Measurements from ENCODE around the gene PCDHGC3. TPM values are rescaled to one million over a fixed set of nuclear protein-coding genes. Genes with fewer than 3 reads are reported as not detected.

PCDHGC3 gene
- total and polyA plus RNA-seq, 2 of the 8 experiments (the other 6 are each of a cell fraction or from before 2014, with no cell fraction given), result 4.7 to 18.6 TPM

DNA sequence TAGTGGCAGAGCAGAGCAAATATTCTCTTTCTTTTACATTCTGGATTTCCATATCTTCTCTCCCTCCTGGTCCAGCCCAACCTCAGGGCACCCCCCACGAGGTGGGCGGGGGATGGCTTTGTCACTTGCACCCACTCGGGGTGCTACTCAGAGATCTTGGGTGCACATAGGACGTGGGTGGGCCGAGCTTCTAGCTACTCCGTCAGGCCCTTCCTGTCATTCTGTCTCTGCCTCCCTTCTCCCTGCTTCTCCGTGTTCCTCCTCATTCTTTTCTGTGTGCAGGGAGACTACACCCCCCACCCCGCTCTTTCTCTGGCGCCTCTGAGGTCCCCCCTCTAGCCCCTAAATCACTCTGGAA is 32.7 kb downstream of the PCDHGC3 start:
- Histone ChIP-seq H3K4me3 (ENCODE audit: extremely low read depth in 1 of 4, insufficient read depth in 2 of 4, low read depth in 3 of 4, low read length in 4 of 4) (peak overlapping the region in 3 of 4 experiments; percentile 19 to 48 (median 24); a peak in 4 of 8 replicates), H3K14ac (ENCODE audit: insufficient read length) (no peak overlapping the region), H3K79me1 (ENCODE audit: low read depth, low read length) (no peaks in the 10 kb centered on the region), H4K5ac (ENCODE audit: insufficient read length, low read depth, low read length) (no peak overlapping the region), H3K79me2 (ENCODE audit: control insufficient read depth in 1 of 2, insufficient read depth in 2 of 2, low read length in 2 of 2) (no peaks in the 10 kb centered on the region), H4K8ac (ENCODE audit: extremely low read depth, insufficient read depth, low read length) (no peak overlapping the region), H3K27me3 (replicated peaks in 1 of 4; ENCODE audit: control insufficient read depth in 3 of 4, extremely low read depth in 1 of 4, insufficient read depth in 3 of 4, low read length in 3 of 4) (no peaks in the 10 kb centered on the region), H2BK120ac (replicated peaks; ENCODE audit: low read depth, low read length) (no peak overlapping the region), H2AK5ac (ENCODE audit: low read depth, low read length) (no peak overlapping the region), H2AFZ (ENCODE audit: low read length) (no peak overlapping the region), H3K27ac (ENCODE audit: low read depth, low read length) (no peak overlapping the region), H3K23me2 (ENCODE audit: low read depth, low read length) (peaks cover 9% of the 10 kb centered on the region), H2BK12ac (ENCODE audit: low read depth, low read length) (peak overlapping the region; percentile 63; the same call in 1 of the 2 replicates), H3K9ac (replicated peaks in 1 of 4; ENCODE audit: extremely low read depth in 1 of 4, low read depth in 3 of 4, low read length in 3 of 4) (no peak overlapping the region), H2BK20ac (ENCODE audit: low read length) (no peak overlapping the region), H3K18ac (ENCODE audit: extremely low read depth, low read length) (no peak overlapping the region), H3K23ac (ENCODE audit: insufficient read length) (no peak overlapping the region), H3K56ac (replicated peaks; ENCODE audit: insufficient read length, low read depth, low read length) (no peak overlapping the region), H3K36me3 (ENCODE audit: control insufficient read depth in 2 of 4, insufficient read depth in 4 of 4, low read length in 3 of 4) (peaks cover 0 to 9% (median 3%) of the 10 kb centered on the region in 4 experiments; a peak in 3 of 8 replicates), H4K91ac (replicated peaks; ENCODE audit: insufficient read length, low read length) (no peak overlapping the region), H3K4me2 (ENCODE audit: insufficient read depth in 1 of 2, low read depth in 2 of 2, low read length in 2 of 2) (peak overlapping the region; percentile 61 to 65), H3K4ac (replicated peaks; ENCODE audit: insufficient read length, low read depth, low read length) (no peak overlapping the region), H3K4me1 (replicated peaks in 1 of 4; ENCODE audit: control insufficient read depth in 3 of 4, insufficient read depth in 4 of 4, low read length in 3 of 4) (peaks cover 4 to 17% (median 11%) of the 10 kb centered on the region in 4 experiments), H2BK15ac (ENCODE audit: low read length) (no peak overlapping the region), H4K20me1 (replicated peaks in 1 of 2; ENCODE audit: control insufficient read depth in 1 of 2, insufficient read depth in 2 of 2, low read length in 2 of 2) (no peaks in the 10 kb centered on the region), H3K9me3 (ENCODE audit: insufficient read depth in 2 of 2, low read depth in 1 of 2, low read length in 1 of 2) (no peaks in the 10 kb centered on the region), H2BK5ac (ENCODE audit: low read depth, low read length) (0 out of 2 replicates have a peak overlapping the region, but pooled peaks have one; percentile 56)
- WGBS, 2 experiments (ENCODE audit: extremely low coverage in 1 of 2, insufficient coverage in 1 of 2, insufficient read length in 1 of 2, insufficient replicate concordance in 2 of 2, low coverage in 1 of 2, low lambda C conversion rate in 2 of 2, missing lambda C conversion rate in 1 of 2), result 23% methylated on average over 7 of the region's 9 CpGs; no CpG with 5 or more reads in 1 of the 2 experiments
- FAIRE-seq, result no peak
- DNase-seq (ENCODE audit: low read depth in 1 of 2, low spot score in 2 of 2), result no peak
- ChIA-PET CTCF (ENCODE audit: partially characterized antibody) (interaction anchor here (0.7 to 50.9 kb wide), 26 partner anchors 9 to 348 kb away, joined by 3 to 1236 read pairs (median 7); partner anchors contain the start of genes PCDHB14, PCDHB15, PCDHGA10 and PCDHGA11), POLR2A (ENCODE audit: partially characterized antibody) (interaction anchor here (1.0 to 2.0 kb wide), 4 partner anchors 12 to 52 kb away, joined by 3 to 17 read pairs (median 4); no protein-coding TSS in a partner anchor)
- TF ChIP-seq SRF (IDR thresholded peaks at IDR 0.05; ENCODE audit: low read depth, low read length), result no peak
- no peak for TF ChIP-seq RNF2 (IDR thresholded peaks at IDR 0.05; ENCODE audit: borderline replicate concordance, low read depth, low read length, missing control alignments, poor library complexity, severe bottlenecking)
- TF ChIP-seq BRCA1 (IDR thresholded peaks at IDR 0.05; ENCODE audit: low read depth, low read length), result no peak
- TF ChIP-seq, protein P1, sequence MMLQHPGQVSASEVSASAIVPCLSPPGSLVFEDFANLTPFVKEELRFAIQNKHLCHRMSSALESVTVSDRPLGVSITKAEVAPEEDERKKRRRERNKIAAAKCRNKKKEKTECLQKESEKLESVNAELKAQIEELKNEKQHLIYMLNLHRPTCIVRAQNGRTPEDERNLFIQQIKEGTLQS (IDR thresholded peaks at IDR 0.05; ENCODE audit: insufficient read depth, low read depth, low read length), result no peak
- TF ChIP-seq RFX5 (IDR thresholded peaks at IDR 0.05; ENCODE audit: borderline replicate concordance, low read depth, low read length), result no peak
- no peak for TF ChIP-seq SAP30 (IDR thresholded peaks at IDR 0.05; ENCODE audit: insufficient read depth, insufficient replicate concordance, low read length)
- TF ChIP-seq CHD2 (IDR thresholded peaks at IDR 0.05; ENCODE audit: low read length), result no peak
- TF ChIP-seq GTF2F1 (IDR thresholded peaks at IDR 0.05; ENCODE audit: borderline replicate concordance, low read depth, low read length), result no peak
- TF ChIP-seq TAF1 (IDR thresholded peaks at IDR 0.05; ENCODE audit: low read depth, low read length), result no peak
- TF ChIP-seq CTBP2 (IDR thresholded peaks at IDR 0.05; ENCODE audit: borderline replicate concordance, insufficient read depth, insufficient read length, low read length), result no peak
- TF ChIP-seq SP1 (IDR thresholded peaks at IDR 0.05; ENCODE audit: low read depth, low read length), result no peak
- TF ChIP-seq NRF1 (IDR thresholded peaks at IDR 0.05; ENCODE audit: low read depth, low read length), result no peak
- TF ChIP-seq FOSL1 (IDR thresholded peaks at IDR 0.05; ENCODE audit: insufficient read depth, low read depth, low read length), result no peak
